ENCODE data around the gene LFNG. TPM values are rescaled to one million over a fixed set of nuclear protein-coding genes. Genes with fewer than 3 reads are reported as not detected.

Gene LFNG
- total and polyA plus RNA-seq, 2 of the 13 experiments (the other 11 are each of a cell fraction or from before 2014, with no cell fraction given) = 0.44 to 1.5 TPM

DNA sequence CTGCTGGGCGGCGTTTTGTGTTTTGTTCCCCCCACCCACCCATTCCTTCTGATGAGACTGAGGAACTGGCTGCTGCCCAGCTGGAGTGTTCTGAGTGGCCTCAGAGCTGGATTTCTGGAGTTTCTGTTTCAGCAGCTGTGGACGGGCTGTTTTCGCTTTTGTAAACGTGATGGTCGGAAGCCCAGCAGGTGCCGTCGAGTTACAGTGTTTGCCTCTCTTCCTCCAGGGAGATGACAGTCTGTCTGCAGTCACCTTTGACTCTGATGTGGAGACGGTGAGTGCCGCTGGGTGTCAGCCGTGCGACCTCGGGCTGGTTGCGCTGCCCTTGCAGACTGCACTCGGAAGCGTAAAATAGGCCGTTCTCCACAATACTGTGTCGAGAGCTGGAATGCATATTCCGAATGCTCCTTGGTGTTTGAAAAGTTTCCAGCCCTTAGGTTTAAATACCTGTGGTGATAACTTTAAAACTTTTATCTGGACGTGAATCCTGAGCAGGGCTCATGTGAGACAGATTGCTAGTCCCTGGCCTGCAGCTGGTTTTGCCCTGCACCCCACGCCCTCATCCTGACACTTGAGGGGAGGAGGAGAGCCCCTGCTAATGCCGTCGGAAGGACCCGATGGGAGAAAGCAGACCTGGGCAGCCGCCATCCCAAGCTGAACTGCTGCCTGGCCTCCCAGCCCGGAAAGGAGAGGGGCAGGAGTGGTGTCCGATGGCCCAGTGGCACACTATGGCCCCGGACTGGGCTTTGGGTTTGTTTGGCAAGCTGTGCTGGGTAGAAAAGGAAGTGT is 47.5 kb downstream of the LFNG start (continued):
- TF ChIP-seq GLMP (CRISPR knock-in tag; IDR thresholded peaks at IDR 0.05; ENCODE audit: borderline replicate concordance) (no peak), ZBTB33 (CRISPR knock-in tag; IDR thresholded peaks at IDR 0.05) (no peak), ZMYM4 (CRISPR knock-in tag; IDR thresholded peaks at IDR 0.05) (no peak), ZNF577 (CRISPR knock-in tag; IDR thresholded peaks at IDR 0.05; ENCODE audit: borderline replicate concordance, low read depth) (no peak), SOX6 (IDR thresholded peaks at IDR 0.05) (no peak), SOX6 (CRISPR knock-in tag; IDR thresholded peaks at IDR 0.05) (no peak), ZNF7 (CRISPR knock-in tag; IDR thresholded peaks at IDR 0.05) (no peak), ZNF549 (CRISPR knock-in tag; IDR thresholded peaks at IDR 0.05) (no peak), SNAI1 (CRISPR knock-in tag; IDR thresholded peaks at IDR 0.05; ENCODE audit: borderline replicate concordance) (no peak), ZNF740 (CRISPR knock-in tag; IDR thresholded peaks at IDR 0.05) (no peak), ZNF660 (CRISPR knock-in tag; IDR thresholded peaks at IDR 0.05; ENCODE audit: borderline replicate concordance, low read depth) (no peak), SMYD3 (CRISPR knock-in tag; IDR thresholded peaks at IDR 0.05) (no peak), NR2F1 (CRISPR knock-in tag; IDR thresholded peaks at IDR 0.05) (0 out of 4 replicates have a peak, but pooled peaks of 1 of the 2 experiments have one; percentile 49), BRCA1 (CRISPR knock-in tag; IDR thresholded peaks at IDR 0.05) (no peak), ZNF292 (CRISPR knock-in tag; IDR thresholded peaks at IDR 0.05; ENCODE audit: borderline replicate concordance, low read depth) (peak; percentile 75; the same call in 1 of the 2 replicates), SRSF9 (IDR thresholded peaks at IDR 0.05; ENCODE audit: borderline replicate concordance, insufficient read depth, low read depth, low read length, poor library complexity, severe bottlenecking) (no peak), ZNF598 (CRISPR knock-in tag; IDR thresholded peaks at IDR 0.05; ENCODE audit: borderline replicate concordance) (peak; percentile 58; the same call in 1 of the 2 replicates), ZNF44 (CRISPR knock-in tag; IDR thresholded peaks at IDR 0.05) (peak; percentile 56; the same call in 1 of the 2 replicates), SAP130 (CRISPR knock-in tag; IDR thresholded peaks at IDR 0.05; ENCODE audit: low read depth) (peak; percentile 50; the same call in 1 of the 2 replicates), ZNF513 (CRISPR knock-in tag; conservative IDR thresholded peaks at IDR 0.05) (no peak), KLF9 (CRISPR knock-in tag; IDR thresholded peaks at IDR 0.05; ENCODE audit: low read depth) (no peak), DNMT1 (CRISPR knock-in tag; IDR thresholded peaks at IDR 0.05) (no peak)
- TF ChIP-seq, protein P1, sequence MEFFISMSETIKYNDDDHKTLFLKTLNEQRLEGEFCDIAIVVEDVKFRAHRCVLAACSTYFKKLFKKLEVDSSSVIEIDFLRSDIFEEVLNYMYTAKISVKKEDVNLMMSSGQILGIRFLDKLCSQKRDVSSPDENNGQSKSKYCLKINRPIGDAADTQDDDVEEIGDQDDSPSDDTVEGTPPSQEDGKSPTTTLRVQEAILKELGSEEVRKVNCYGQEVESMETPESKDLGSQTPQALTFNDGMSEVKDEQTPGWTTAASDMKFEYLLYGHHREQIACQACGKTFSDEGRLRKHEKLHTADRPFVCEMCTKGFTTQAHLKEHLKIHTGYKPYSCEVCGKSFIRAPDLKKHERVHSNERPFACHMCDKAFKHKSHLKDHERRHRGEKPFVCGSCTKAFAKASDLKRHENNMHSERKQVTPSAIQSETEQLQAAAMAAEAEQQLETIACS (CRISPR knock-in tag; IDR thresholded peaks at IDR 0.05) = no peak

Data from HepG2 (cell line).